Activated CD8-positive, alpha-beta T cell treated with anti-CD3 and anti-CD28 coated beads for 36 hours (primary cell): Measurements from ENCODE around the gene ZBTB25. TPM values are rescaled to one million over a fixed set of nuclear protein-coding genes. Genes with fewer than 3 reads are reported as not detected.

Source experiments
- ATAC-seq: fragments of 200-7000 bp; cut with Tn5 transposase; one replicate; pipeline ENCODE4 v1.10.0; 2021; ENCODE audit warnings: mild to moderate bottlenecking, moderate library complexity
- CTCF ChIA-PET: fragments of 350-600 bp; sonication (Branson Sonifier 250); formaldehyde crosslinking; loops from one replicate; lab custom pipeline; 2021; ENCODE audit warnings: antibody characterized with exemption; lab: Charles Lee
- POLR2A ChIA-PET: fragments of 350-600 bp; sonication (Branson Sonifier 250); formaldehyde crosslinking; loops from one replicate; lab custom pipeline; 2021; ENCODE audit warnings: antibody characterized with exemption; lab: Charles Lee
- DNase-seq: peaks from one replicate; pipeline ENCODE4 v3.0.0-alpha.2; 2020
- H3K27ac Mint-ChIP-seq: one replicate; pipeline ENCODE4 v1.8.0; 2021; ENCODE audit warnings: mild to moderate bottlenecking, mixed read lengths
- H3K27me3 Mint-ChIP-seq: one replicate; pipeline ENCODE4 v1.8.0; 2021; ENCODE audit warnings: mixed read lengths
- H3K36me3 Mint-ChIP-seq: one replicate; pipeline ENCODE4 v1.8.0; 2021; ENCODE audit warnings: low read depth, mixed read lengths
- H3K4me1 Mint-ChIP-seq: one replicate; pipeline ENCODE4 v1.8.0; 2021; ENCODE audit warnings: low read depth, mixed read lengths
- H3K4me3 Mint-ChIP-seq: one replicate; pipeline ENCODE4 v1.8.0; 2021; ENCODE audit warnings: mild to moderate bottlenecking, moderate library complexity, mixed read lengths
- H3K9me3 Mint-ChIP-seq: one replicate; pipeline ENCODE4 v1.8.0; 2021; ENCODE audit warnings: mixed read lengths
- intact Hi-C: fragments of 100-400 bp; cut with micrococcal nuclease; formaldehyde crosslinking; loops from one replicate; pipeline ENCODE4 v1.10.0; 2022
- total RNA-seq, 2 experiments: library from RNA; stranded (reverse); gene quantifications; one replicate each; pipeline ENCODE4 v1.2.3, GENCODE V29; 2021
- TF ChIP-seq, protein P1 (sequence below): fragments of 200-600 bp; IDR thresholded peaks from one replicate; pipeline ENCODE4 v1.8.0; 2022; ENCODE audit warnings: antibody characterized with exemption, mild to moderate bottlenecking

ZBTB25 gene
- total RNA-seq, 2 experiments from 2014 or later, result 58.6 to 58.8 TPM

DNA sequence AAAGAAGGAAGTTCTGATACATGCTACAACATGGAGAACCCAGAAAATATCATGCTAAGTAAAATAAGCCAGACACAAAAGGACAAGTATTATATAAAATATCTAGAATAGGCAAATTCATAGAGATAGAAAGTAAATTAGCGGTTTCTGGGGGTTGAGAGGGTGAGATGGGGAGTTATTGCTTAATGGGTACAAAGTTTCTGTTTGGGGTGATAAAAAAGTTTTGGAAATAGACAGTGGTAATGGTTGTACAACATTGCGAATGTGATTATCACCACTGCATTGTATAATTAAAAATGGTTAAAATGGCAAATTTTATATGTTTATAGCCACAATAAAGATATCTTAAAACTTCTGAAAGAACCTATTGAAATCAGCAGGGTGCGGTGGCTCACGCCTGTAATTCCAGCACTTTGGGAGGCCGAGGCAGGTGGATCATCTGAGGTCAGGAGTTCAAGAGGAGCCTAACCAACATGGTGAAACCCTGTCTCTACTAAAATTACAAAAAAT is 15.0 kb downstream of the ZBTB25 start:
- H3K4me1 Mint-ChIP-seq, result peaks cover 40% of the 10 kb centered on the region
- no peaks in the 10 kb centered on the region for H3K27me3 Mint-ChIP-seq
- DNase-seq (no peak), ATAC-seq (no peak)
- CTCF ChIA-PET, result interaction anchor here (0.7 to 1.5 kb wide), 4 partner anchors 9 to 40 kb away, joined by 3 to 6 read pairs (median 3); no protein-coding TSS in a partner anchor
- H3K9me3 Mint-ChIP-seq, result no peaks in the 10 kb centered on the region
- no peak overlapping the region for H3K27ac Mint-ChIP-seq
- intact Hi-C loops, result no loop called here
- H3K36me3 Mint-ChIP-seq, result peaks cover 60% of the 10 kb centered on the region
- POLR2A ChIA-PET, result no interaction called here
- no peak overlapping the region for H3K4me3 Mint-ChIP-seq
- TF ChIP-seq, protein P1, sequence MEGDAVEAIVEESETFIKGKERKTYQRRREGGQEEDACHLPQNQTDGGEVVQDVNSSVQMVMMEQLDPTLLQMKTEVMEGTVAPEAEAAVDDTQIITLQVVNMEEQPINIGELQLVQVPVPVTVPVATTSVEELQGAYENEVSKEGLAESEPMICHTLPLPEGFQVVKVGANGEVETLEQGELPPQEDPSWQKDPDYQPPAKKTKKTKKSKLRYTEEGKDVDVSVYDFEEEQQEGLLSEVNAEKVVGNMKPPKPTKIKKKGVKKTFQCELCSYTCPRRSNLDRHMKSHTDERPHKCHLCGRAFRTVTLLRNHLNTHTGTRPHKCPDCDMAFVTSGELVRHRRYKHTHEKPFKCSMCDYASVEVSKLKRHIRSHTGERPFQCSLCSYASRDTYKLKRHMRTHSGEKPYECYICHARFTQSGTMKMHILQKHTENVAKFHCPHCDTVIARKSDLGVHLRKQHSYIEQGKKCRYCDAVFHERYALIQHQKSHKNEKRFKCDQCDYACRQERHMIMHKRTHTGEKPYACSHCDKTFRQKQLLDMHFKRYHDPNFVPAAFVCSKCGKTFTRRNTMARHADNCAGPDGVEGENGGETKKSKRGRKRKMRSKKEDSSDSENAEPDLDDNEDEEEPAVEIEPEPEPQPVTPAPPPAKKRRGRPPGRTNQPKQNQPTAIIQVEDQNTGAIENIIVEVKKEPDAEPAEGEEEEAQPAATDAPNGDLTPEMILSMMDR, result no peak

- no peaks in the 10 kb centered on the region for H3K9me3 Mint-ChIP-seq
- no peak overlapping the region for H3K27ac Mint-ChIP-seq
- peaks cover 26% of the 10 kb centered on the region for H3K4me1 Mint-ChIP-seq
- POLR2A ChIA-PET, result interaction anchor here (1.1 kb wide), 1 partner anchor 26 kb away, joined by 4 read pairs; the partner anchor contains the start of gene ZBTB1
- H3K36me3 Mint-ChIP-seq, result peaks cover 15% of the 10 kb centered on the region
- H3K4me3 Mint-ChIP-seq, result no peak overlapping the region
- ATAC-seq (no peak), DNase-seq (no peak)
- CTCF ChIA-PET, result interaction anchor here (0.6 to 3.9 kb wide), 29 partner anchors 8 to 158 kb away, joined by 3 to 45 read pairs (median 6); partner anchors contain the start of genes AKAP5 and MTHFD1
- TF ChIP-seq, protein P1, result peak; percentile 64
- H3K27me3 Mint-ChIP-seq, result no peaks in the 10 kb centered on the region
- intact Hi-C loops, result loop anchor here (10.0 kb wide), 1 partner anchor 134 kb away; no protein-coding TSS in a partner anchor
These were observed 24.9 kb downstream of the ZBTB25 start for GRCh38 chr14:64478634-64479250.

- Mint-ChIP-seq H3K27ac (no peak overlapping the region), H3K4me1 (peaks cover 29% of the 10 kb centered on the region), H3K4me3 (no peak overlapping the region), H3K36me3 (peaks cover 13% of the 10 kb centered on the region), H3K27me3 (no peaks in the 10 kb centered on the region), H3K9me3 (no peaks in the 10 kb centered on the region)
- intact Hi-C loops, result loop anchor here (10.0 kb wide), 1 partner anchor 132 kb away; no protein-coding TSS in a partner anchor
- CTCF ChIA-PET, result interaction anchor here (2.5 kb wide), 1 partner anchor 47 kb away, joined by 9 read pairs; no protein-coding TSS in a partner anchor
- POLR2A ChIA-PET, result interaction anchor here (1.0 to 1.1 kb wide), 2 partner anchors 10 to 12 kb away, joined by 3 to 4 read pairs; no protein-coding TSS in a partner anchor
- DNase-seq (no peak), ATAC-seq (no peak)
- TF ChIP-seq, protein P1, result no peak
These were observed 27.2 kb downstream of the ZBTB25 start for GRCh38 chr14:64476438-64476837.

- Mint-ChIP-seq H3K36me3 (peaks cover 13% of the 10 kb centered on the region), H3K4me3 (no peak overlapping the region), H3K27me3 (no peaks in the 10 kb centered on the region), H3K27ac (peak overlapping the region; percentile 38), H3K4me1 (peaks cover 32% of the 10 kb centered on the region), H3K9me3 (no peaks in the 10 kb centered on the region)
- CTCF ChIA-PET, result interaction anchor here (2.5 kb wide), 1 partner anchor 46 kb away, joined by 9 read pairs; no protein-coding TSS in a partner anchor
- DNase-seq, result no peak
- TF ChIP-seq, protein P1, result no peak
- intact Hi-C loops, result loop anchor here (10.0 kb wide), 1 partner anchor 131 kb away; no protein-coding TSS in a partner anchor
- POLR2A ChIA-PET, result interaction anchor here (1.0 kb wide), 1 partner anchor 12 kb away, joined by 4 read pairs; no protein-coding TSS in a partner anchor
- no peak for ATAC-seq
These were observed 27.9 kb downstream of the ZBTB25 start for GRCh38 chr14:64475585-64476273.
